Left lobe of liver (tissue), 2 donors: ENCODE data around the gene APOC3. TPM values are rescaled to one million over a fixed set of nuclear protein-coding genes. Genes with fewer than 3 reads are reported as not detected.

Source experiments
- ATAC-seq: fragments of 200-7000 bp; cut with Tn5 transposase; one replicate; pipeline ENCODE4 v1.9.1; 2020; ENCODE audit warnings: mild to moderate bottlenecking, moderate library complexity
- DNase-seq: peaks from one replicate; pipeline ENCODE4 v3.0.0-alpha.2; 2020; ENCODE audit warnings: low spot score
- total RNA-seq: library from RNA; stranded (reverse); gene quantifications from one replicate; pipeline ENCODE4 v1.2.1, GENCODE V29; 2021
- donor health status: DM: no; HTN: no; CAD: no; lungs with moderate emphysema.
- donor health status: DM: no; HTN: yes; CAD: no.

APOC3 gene
- total RNA-seq, 1 donor from 2014 or later = 11,492 TPM

GRCh38 chr11:116843661-116844060, 14.0 kb downstream of the APOC3 start:
- ATAC-seq = no peak
- DNase-seq = no peak

- no peak for DNase-seq
- no peak for ATAC-seq
Observed at GRCh38 chr11:116844722-116845121, 15.0 kb downstream of the APOC3 start.

- ATAC-seq = no peak
Observed at GRCh38 chr11:116847612-116848011, 17.9 kb downstream of the APOC3 start.

GRCh38 chr11:116849060-116849459, 19.4 kb downstream of the APOC3 start:
- DNase-seq = no peak
- no peak for ATAC-seq

More at GRCh38 chr11:116847612-116848011, 17.9 kb downstream of the APOC3 start:
- no peak for DNase-seq

GRCh38 chr11:116849486-116849885, 19.8 kb downstream of the APOC3 start:
- ATAC-seq (no peak), DNase-seq (no peak)

GRCh38 chr11:116851626-116852025, 21.9 kb downstream of the APOC3 start:
- ATAC-seq = no peak
- DNase-seq = no peak

DNA sequence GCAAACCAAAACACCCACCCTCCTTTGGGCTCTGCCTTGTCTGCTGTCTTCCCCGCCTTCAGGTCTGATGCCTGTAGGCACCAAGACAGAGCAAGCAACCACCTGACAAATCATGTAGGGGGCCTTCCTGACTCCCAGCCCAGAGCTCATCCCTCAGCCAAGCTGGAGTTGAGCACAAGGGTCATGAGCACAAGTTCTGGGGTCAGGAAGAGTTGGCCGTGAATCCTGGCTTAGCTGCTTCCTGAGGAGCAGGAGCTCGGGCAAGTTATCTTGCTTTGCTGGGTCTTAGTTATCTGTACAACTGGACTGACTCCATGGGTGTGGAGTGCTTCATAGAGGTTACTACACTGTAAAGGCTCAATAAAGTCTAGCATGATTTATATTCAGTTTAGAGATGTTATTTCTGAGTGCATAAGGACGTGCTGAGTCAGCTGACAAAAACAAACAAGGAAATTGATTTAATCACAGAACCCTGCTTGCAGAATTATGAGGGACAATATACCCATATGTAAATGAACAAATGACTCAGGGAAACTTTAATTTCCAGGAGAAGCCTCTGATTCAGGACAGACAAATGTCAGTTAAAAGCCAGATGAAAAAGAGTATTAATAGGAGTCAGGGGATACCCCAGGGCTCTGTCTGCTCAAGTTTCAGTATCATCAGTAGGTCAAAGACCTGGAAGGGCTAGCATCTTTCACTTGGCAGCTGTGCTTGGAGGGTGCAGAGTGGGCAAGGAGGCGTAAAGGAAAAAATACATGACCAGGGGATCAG, 22.7 kb downstream of the APOC3 start:
- peak; percentile 57 for ATAC-seq
- no peak for DNase-seq

- DNase-seq = no peak
- no peak for ATAC-seq
Observed at GRCh38 chr11:116853461-116854073, 23.9 kb downstream of the APOC3 start.

GRCh38 chr11:116855413-116855812, 25.7 kb downstream of the APOC3 start:
- DNase-seq = no peak
- ATAC-seq = no peak

DNA sequence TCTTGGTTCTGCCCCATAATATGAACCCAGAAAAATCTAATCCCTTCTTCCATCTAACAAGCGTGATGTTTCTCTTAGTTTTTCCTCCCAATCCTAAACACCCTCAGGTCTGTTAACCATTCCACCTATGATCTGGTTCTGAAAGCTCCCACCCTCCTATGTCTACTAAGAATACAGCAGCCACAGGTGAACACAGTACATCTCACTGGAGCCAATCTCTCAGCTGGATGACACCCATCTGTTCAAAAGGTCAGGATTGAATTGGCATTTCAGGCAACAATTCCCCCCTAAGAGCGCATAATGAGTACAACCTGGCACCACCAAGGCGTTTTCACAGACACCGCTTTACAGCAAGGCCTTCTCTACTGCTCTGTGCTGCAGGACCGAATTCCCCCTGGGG, 26.7 kb downstream of the APOC3 start:
- ATAC-seq (peak; percentile 70), DNase-seq (no peak)

DNA sequence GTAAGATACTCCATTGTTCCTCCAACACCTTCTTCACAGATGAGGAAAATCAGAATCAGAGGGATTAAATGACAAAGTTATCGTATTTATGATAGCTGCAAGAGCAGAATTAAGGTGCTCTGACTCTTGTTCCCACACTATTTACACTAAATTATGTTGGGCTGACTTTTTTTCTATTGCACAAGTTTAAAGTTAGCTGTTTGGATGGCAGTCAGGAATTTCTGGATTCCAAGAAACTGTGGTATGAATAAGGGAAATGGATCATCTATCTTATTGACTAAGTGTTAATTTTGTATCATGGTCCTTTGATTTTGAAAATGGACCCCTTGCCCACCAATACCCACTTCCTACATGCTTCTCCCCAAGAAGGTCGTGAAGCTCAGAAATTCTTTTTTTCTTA, 27.6 kb downstream of the APOC3 start:
- DNase-seq (no peak), ATAC-seq (peak; percentile 36)

DNA sequence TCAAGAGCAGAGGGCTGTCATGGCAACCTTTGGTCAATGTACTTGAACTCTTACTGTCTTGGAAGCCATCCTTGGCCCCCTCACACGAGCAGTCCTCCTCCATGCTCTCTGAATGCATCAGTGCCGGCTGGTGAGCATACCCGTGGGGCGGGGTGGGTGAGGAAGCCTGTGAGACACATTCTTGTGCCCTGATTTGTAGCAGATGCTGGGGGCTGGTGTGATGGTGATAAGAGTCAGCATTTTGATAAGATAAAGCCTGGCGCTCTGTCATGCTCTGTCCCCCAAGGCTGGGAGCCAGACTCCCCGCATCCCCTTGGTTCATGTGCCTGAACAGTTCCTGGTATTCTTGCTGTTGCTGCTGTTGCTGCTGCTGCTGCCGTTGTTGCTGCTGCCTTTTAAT, 28.2 kb downstream of the APOC3 start:
- no peak for ATAC-seq
- DNase-seq = no peak

DNA sequence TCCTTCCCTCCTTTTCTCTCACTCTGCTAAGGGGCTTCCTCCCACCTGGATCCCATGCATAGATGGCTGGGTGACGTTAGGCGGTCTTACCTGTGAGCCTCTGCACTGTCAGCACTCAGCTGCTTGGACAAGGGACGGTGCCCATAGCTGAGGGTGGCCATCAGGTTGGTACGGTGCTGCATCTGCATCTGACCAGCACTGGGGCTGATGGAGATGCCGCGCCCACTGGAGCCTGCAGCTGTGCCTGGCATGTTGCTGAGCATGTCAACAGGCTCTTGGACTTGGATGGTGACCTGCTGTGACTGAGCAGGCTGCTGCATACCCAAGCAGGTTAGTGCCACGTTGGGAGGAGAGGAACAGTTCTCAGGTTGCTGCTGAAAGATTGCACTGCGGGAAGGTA, 29.5 kb downstream of the APOC3 start:
- no peak for DNase-seq
- ATAC-seq = no peak

- no peak for DNase-seq
- no peak for ATAC-seq
Observed at GRCh38 chr11:116860303-116860702, 30.6 kb downstream of the APOC3 start.

DNA sequence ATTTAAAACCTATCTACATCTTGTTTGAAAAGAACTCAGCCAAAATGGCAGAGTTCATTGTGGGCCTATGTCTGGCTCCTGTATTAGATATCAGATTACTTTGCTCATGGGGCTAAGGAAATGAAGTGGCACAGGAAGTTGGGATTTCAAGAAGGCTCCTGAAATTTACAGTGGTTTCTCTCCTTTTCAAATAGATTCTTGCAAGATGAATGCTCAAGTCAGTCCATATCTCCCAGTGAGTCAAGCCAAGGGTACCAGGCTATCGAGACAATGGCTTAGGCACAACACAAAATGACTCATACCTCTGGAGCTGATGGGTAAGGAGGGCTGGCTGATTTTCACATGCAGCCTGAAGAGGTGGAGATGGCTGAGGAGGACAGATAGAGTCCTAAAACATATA, 31.8 kb downstream of the APOC3 start:
- DNase-seq = no peak
- ATAC-seq = no peak

DNA sequence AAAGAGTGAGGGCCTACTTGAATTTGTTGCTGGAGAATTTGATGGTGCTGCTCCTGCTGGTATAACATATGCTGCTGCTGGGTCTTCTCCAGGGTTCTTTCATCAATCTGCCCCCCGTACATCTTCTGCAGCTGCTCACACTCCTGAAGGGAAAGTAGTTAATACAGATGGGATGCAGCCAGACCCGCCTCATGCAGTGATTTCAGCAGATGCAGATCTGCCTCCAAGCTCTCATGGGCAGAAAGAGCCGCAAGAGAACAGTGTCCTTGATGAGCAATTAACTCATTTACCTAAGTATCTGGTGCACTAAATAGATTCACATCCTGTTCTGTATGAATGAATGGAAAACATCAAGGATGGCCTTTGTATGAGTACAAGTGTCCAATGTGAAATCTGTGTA, 32.5 kb downstream of the APOC3 start:
- no peak for ATAC-seq
- DNase-seq = no peak

DNA sequence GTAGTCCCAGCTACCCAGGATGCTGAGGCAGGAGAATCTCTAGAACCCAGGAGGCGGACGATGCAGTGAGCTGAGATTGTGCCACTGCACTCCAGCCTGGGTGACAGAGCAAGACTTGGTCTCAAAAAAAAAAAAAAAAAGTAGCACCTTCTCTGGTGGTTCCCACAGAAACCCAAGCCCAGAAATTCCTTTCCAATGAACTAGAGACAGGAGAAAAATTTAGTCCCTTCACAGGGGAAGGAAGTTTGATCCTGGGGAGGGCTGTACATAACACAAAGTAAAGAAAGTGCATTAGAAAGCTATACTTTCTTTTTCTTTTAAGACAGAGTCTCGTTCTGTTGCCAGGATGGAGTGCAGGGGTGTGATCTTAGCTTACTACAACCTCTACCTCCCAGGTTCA, 33.2 kb downstream of the APOC3 start:
- DNase-seq = no peak
- ATAC-seq = no peak

DNA sequence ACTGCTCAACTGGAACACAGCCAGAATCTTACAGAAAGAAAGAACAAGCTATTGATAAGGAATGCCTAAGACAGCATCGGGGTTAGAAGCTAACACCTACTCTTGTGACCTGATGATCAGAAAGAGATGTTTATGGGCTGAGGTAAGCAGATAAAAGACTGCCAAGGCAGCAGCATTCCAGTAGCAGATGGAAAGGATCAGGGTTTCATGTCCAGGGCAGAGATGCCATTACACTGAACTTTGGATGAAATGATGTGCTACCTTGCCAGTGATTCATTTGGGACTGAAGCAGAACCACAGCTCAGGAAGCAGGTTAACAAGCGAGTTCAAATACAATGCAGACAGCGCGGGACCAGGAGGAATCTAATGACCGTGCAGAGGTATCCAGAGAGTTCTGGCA, 34.8 kb downstream of the APOC3 start:
- ATAC-seq (peak; percentile 44), DNase-seq (no peak)

DNA sequence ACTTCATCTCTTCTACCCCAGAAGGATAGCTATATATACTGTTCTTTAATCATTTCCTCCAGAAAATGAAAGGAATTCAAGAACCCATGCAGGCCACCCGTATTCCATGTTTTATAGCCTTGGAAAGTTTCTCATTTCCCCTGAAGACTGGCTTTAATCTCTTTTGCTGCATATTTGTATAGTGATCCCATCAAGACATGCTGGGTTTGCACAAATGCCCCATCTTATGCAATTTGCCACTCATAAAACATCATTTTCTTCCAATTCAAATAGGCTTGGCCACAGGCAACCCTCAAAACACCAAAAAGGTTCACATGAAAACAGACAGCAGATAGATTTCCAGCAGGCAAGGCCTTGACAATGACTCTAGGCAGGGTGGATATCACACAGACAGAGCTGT, 36.0 kb downstream of the APOC3 start:
- DNase-seq (no peak), ATAC-seq (no peak)

GRCh38 chr11:116866804-116867455, 37.2 kb downstream of the APOC3 start:
- ATAC-seq (peak; percentile 58), DNase-seq (no peak)

GRCh38 chr11:116867619-116868018, 37.9 kb downstream of the APOC3 start:
- ATAC-seq = no peak
- DNase-seq = no peak

GRCh38 chr11:116868066-116868465, 38.4 kb downstream of the APOC3 start:
- DNase-seq = no peak
- no peak for ATAC-seq
